K562 (cell line): ENCODE measurements around the gene PPP1R37. TPM values are rescaled to one million over a fixed set of nuclear protein-coding genes. Genes with fewer than 3 reads are reported as not detected.
A peak's percentile ranks its signal among the peaks of the same experiment; 100 is the strongest.

Experiments used
- ARHGAP35 ChIP-seq: fragments of 450-650 bp; IDR thresholded peaks from 2 replicates; pipeline ENCODE4 v1.6.1; 2018; ENCODE audit not compliant: partially characterized antibody
- BRF1 ChIP-seq: IDR thresholded peaks from 3 replicates; pipeline ENCODE4 v1.6.1; 2011; ENCODE audit warnings: borderline replicate concordance, mild to moderate bottlenecking; ENCODE audit not compliant: insufficient read length; ENCODE audit errors: extremely low read depth
- CBX3 ChIP-seq, 2 experiments: IDR thresholded peaks; 1 replicate in 1 of 2; 2 replicates in 1 of 2; pipeline ENCODE4 v1.6.1; 2012; ENCODE audit warnings: inconsistent platforms in 2 of 2, low read length in 2 of 2, borderline replicate concordance in 1 of 2, control low read depth in 1 of 2
- GATAD2A ChIP-seq: fragments of 450-650 bp; IDR thresholded peaks from 2 replicates; pipeline ENCODE4 v1.6.1; 2017
- IFI16 ChIP-seq: fragments of 250-450 bp; sonication (Bioruptor Pico); IDR thresholded peaks from 2 replicates; pipeline ENCODE4 v2.1.2; 2022; ENCODE audit warnings: mild to moderate bottlenecking, inconsistent platforms
- KAT2B ChIP-seq: IDR thresholded peaks from one replicate; pipeline ENCODE4 v1.6.1; 2012; ENCODE audit warnings: low read depth, mild to moderate bottlenecking, control low read depth, inconsistent platforms, low read length, moderate library complexity
- KAT7 ChIP-seq: sonication (generic); formaldehyde crosslinking; IDR thresholded peaks from 2 replicates; pipeline ENCODE4 v1.8.0; 2022; ENCODE audit warnings: missing genetic modification reagents, mild to moderate bottlenecking, borderline replicate concordance
- MAZ ChIP-seq, 2 experiments: fragments of 450-650 bp in 1 of 2; sonication (generic) in 1 of 2; formaldehyde crosslinking; IDR thresholded peaks in 1 of 2; conservative IDR thresholded peaks in 1 of 2; 2 replicates each; pipeline versions ENCODE4 v1.4.0 to v1.5.0; 2020; ENCODE audit warnings: mild to moderate bottlenecking in 1 of 2, missing genetic modification reagents in 1 of 2
- MEF2D ChIP-seq: conservative IDR thresholded peaks from 2 replicates; pipeline ENCODE4 v1.6.1; 2016; ENCODE audit warnings: low read depth, missing genetic modification characterization, missing compliant biosample characterization
- NR2C2 ChIP-seq, 2 experiments: fragments of 200-800 bp in 1 of 2; sonication (Bioruptor generic) in 1 of 2; sonication (generic) in 1 of 2; formaldehyde crosslinking in 1 of 2; IDR thresholded peaks; 2 replicates each; pipeline versions ENCODE4 v1.6.1 to v1.8.0; 2016 to 2022; ENCODE audit warnings: mild to moderate bottlenecking in 1 of 2, missing compliant biosample characterization in 1 of 2, missing genetic modification characterization in 1 of 2, missing genetic modification reagents in 1 of 2
- RAD51 ChIP-seq: fragments of 450-650 bp; IDR thresholded peaks from 2 replicates; pipeline ENCODE4 v1.7.1; 2016; ENCODE audit warnings: low read depth, mild to moderate bottlenecking, borderline replicate concordance
- RB1 ChIP-seq: fragments of 450-650 bp; IDR thresholded peaks from 2 replicates; pipeline ENCODE4 v1.6.1; 2017; ENCODE audit warnings: low read depth, mild to moderate bottlenecking
- SETDB1 ChIP-seq: IDR thresholded peaks from one replicate; pipeline ENCODE4 v1.6.1; 2012; ENCODE audit warnings: low read length, control low read depth, inconsistent platforms
- ZNF24 ChIP-seq: fragments of 450-650 bp; IDR thresholded peaks from 2 replicates; pipeline ENCODE4 v1.6.1; 2016
- ZNF586 ChIP-seq: fragments of 450-650 bp; formaldehyde crosslinking; conservative IDR thresholded peaks from 2 replicates; pipeline ENCODE4 v1.4.0; 2020; ENCODE audit warnings: mild to moderate bottlenecking, moderate library complexity
- ZNF778 ChIP-seq: fragments of 450-650 bp; formaldehyde crosslinking; IDR thresholded peaks from 2 replicates; pipeline ENCODE4 v1.4.0; 2020; ENCODE audit warnings: mild to moderate bottlenecking, moderate library complexity
- polyA plus RNA-seq, 8 experiments: library from polyadenylated mRNA; depleted of rRNA in 4 of 8; stranded (reverse) in 5 of 8; unstranded in 3 of 8; fragments of >200 nt; fragmentation: Nextera tagmentation in 2 of 8; fragmentation: Illumina TruSeq in 1 of 8; extraction: Ambion mirVana in 2 of 8; extraction: Trizol in 1 of 8; gene quantifications; 2 replicates each; pipeline versions ENCODE4 v1.2.1 to v1.2.3, GENCODE V29; 2011 to 2014; ENCODE audit warnings: inconsistent platforms in 1 of 8, missing spikeins in 1 of 8
- total RNA-seq, 7 experiments: library from RNA; depleted of rRNA in 6 of 7; stranded (reverse); fragments of >200 nt in 6 of 7; fragmentation: Illumina TruSeq in 2 of 7; extraction: Trizol in 2 of 7; gene quantifications; 2 replicates each; pipeline versions ENCODE4 v1.2.1 to v1.2.3, GENCODE V29; 2011 to 2021; ENCODE audit warnings: low replicate concordance in 1 of 7
- TF ChIP-seq, protein P1 (sequence below), 2 experiments: IDR thresholded peaks; 2 replicates each; pipeline ENCODE4 v1.6.1; 2012; ENCODE audit warnings: improper control_type of control experiment in 2 of 2, low read depth in 2 of 2, low read length in 2 of 2, borderline replicate concordance in 1 of 2
- TF ChIP-seq, protein P2 (sequence below), 2 experiments: fragments of 200-800 bp in 1 of 2; sonication (Bioruptor generic) in 1 of 2; sonication (generic) in 1 of 2; formaldehyde crosslinking in 1 of 2; IDR thresholded peaks in 1 of 2; conservative IDR thresholded peaks in 1 of 2; 2 replicates each; pipeline versions ENCODE4 v1.5.0 to v1.6.1; 2016 to 2020; ENCODE audit warnings: missing compliant biosample characterization in 1 of 2, missing genetic modification characterization in 1 of 2, missing genetic modification reagents in 1 of 2
- TF ChIP-seq, protein P3 (sequence below), 2 experiments: IDR thresholded peaks; 2 replicates each; pipeline ENCODE4 v1.6.1; 2011; ENCODE audit warnings: borderline replicate concordance in 1 of 2, control low read depth in 1 of 2, low read depth in 1 of 2, low read length in 1 of 2, mild to moderate bottlenecking in 1 of 2, mixed read lengths in 1 of 2, moderate library complexity in 1 of 2; ENCODE audit not compliant: insufficient read depth in 1 of 2, insufficient read length in 1 of 2, poor library complexity in 1 of 2, severe bottlenecking in 1 of 2; ENCODE audit errors: extremely low read depth in 1 of 2
- TF ChIP-seq, protein P4 (sequence below): fragments of 250-450 bp; sonication (Bioruptor Pico); IDR thresholded peaks from 2 replicates; pipeline ENCODE4 v1.5.0; 2021

The PPP1R37 gene
- total and polyA plus RNA-seq, 9 of the 15 experiments (the other 6 are each of a cell fraction or from before 2014, with no cell fraction given) = 0.04 to 20.3 (median 7.3) TPM

DNA sequence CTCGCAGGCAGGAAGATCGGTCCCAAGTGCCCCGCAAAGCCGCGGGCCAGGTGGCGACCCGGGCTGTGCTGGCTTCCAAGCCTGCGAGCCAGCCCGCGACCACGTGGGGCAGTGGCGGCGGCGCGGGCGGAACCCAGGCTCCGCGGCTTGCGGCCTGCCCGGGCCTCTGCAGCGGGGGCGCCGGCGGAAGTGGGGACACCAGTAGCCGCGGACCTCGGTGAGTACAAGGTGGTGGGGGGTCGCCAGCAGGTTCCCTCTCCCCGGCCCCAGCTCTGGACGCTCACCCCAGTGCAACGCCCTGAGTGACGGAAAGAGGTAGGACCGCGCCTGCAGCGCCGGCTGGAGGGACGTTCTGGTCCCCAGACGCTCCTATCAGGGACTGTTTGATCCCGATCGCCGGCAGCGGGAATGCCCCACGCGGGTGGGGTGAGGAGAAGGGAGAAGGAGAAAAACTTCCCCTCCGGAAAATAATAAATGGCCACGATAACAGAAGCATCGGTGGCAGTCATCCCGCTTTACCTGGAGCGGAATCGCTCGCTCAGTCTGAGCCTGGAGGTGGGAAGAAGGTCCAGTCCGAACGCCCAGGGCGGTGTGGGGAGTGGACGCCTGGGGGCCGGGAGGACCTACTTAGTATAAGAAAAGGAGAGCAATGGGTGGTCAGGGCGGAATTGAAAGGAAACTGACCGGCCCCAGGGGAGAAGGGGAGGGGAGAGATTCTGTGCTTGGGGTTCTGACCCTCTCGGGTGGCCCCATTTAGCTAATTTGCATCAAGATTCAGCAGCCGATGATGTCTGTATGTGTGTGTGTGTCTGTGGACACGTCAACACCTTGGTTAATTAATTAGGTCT lies 13.7 kb upstream of the PPP1R37 start, which contains the start of gene GEMIN7 (continued):
- TF ChIP-seq MEF2D (tag) (no peak), RB1 (peak; percentile 98), ZNF586 (CRISPR knock-in tag) (no peak), BRF1 (no peak), IFI16 (CRISPR knock-in tag) (no peak), ARHGAP35 (no peak), MAZ (CRISPR knock-in tag; conservative IDR thresholded peaks at IDR 0.05 in 1 of 2, IDR thresholded peaks at IDR 0.05 in 1 of 2) (peak; percentile 83 to 92), ZNF24 (peak; percentile 46; the same call in 1 of the 2 replicates), CBX3 (IDR thresholded peaks at IDR 0.05; ENCODE audit: borderline replicate concordance in 1 of 2, low read length in 2 of 2) (no peak), ZNF778 (CRISPR knock-in tag) (no peak), KAT2B (no peak), KAT7 (peak; percentile 97; the same call in 1 of the 2 replicates), GATAD2A (no peak), NR2C2 (CRISPR knock-in tag; IDR thresholded peaks at IDR 0.05) (peak; percentile 80; the same call in 1 of the 2 replicates), NR2C2 (tag; IDR thresholded peaks at IDR 0.05) (peak; percentile 56), RAD51 (no peak), SETDB1 (no peak)
- TF ChIP-seq, protein P1, sequence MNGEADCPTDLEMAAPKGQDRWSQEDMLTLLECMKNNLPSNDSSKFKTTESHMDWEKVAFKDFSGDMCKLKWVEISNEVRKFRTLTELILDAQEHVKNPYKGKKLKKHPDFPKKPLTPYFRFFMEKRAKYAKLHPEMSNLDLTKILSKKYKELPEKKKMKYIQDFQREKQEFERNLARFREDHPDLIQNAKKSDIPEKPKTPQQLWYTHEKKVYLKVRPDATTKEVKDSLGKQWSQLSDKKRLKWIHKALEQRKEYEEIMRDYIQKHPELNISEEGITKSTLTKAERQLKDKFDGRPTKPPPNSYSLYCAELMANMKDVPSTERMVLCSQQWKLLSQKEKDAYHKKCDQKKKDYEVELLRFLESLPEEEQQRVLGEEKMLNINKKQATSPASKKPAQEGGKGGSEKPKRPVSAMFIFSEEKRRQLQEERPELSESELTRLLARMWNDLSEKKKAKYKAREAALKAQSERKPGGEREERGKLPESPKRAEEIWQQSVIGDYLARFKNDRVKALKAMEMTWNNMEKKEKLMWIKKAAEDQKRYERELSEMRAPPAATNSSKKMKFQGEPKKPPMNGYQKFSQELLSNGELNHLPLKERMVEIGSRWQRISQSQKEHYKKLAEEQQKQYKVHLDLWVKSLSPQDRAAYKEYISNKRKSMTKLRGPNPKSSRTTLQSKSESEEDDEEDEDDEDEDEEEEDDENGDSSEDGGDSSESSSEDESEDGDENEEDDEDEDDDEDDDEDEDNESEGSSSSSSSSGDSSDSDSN (IDR thresholded peaks at IDR 0.05; ENCODE audit: borderline replicate concordance in 1 of 2, low read depth in 2 of 2, low read length in 2 of 2) = peak; percentile 44 to 85; a peak in 3 of 4 replicates
- TF ChIP-seq, protein P2, sequence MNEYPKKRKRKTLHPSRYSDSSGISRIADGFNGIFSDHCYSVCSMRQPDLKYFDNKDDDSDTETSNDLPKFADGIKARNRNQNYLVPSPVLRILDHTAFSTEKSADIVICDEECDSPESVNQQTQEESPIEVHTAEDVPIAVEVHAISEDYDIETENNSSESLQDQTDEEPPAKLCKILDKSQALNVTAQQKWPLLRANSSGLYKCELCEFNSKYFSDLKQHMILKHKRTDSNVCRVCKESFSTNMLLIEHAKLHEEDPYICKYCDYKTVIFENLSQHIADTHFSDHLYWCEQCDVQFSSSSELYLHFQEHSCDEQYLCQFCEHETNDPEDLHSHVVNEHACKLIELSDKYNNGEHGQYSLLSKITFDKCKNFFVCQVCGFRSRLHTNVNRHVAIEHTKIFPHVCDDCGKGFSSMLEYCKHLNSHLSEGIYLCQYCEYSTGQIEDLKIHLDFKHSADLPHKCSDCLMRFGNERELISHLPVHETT (CRISPR knock-in tag; conservative IDR thresholded peaks at IDR 0.05 in 1 of 2, IDR thresholded peaks at IDR 0.05 in 1 of 2) = peak in 1 of 2 experiments; percentile 66; a peak in 1 of 4 replicates
- TF ChIP-seq, protein P3, sequence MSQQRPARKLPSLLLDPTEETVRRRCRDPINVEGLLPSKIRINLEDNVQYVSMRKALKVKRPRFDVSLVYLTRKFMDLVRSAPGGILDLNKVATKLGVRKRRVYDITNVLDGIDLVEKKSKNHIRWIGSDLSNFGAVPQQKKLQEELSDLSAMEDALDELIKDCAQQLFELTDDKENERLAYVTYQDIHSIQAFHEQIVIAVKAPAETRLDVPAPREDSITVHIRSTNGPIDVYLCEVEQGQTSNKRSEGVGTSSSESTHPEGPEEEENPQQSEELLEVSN (IDR thresholded peaks at IDR 0.05; ENCODE audit: borderline replicate concordance in 1 of 2, extremely low read depth in 1 of 2, insufficient read depth in 1 of 2, insufficient read length in 1 of 2, low read depth in 1 of 2, low read length in 1 of 2, poor library complexity in 1 of 2, severe bottlenecking in 1 of 2) = peak; percentile 89 to 97
- TF ChIP-seq, protein P4, sequence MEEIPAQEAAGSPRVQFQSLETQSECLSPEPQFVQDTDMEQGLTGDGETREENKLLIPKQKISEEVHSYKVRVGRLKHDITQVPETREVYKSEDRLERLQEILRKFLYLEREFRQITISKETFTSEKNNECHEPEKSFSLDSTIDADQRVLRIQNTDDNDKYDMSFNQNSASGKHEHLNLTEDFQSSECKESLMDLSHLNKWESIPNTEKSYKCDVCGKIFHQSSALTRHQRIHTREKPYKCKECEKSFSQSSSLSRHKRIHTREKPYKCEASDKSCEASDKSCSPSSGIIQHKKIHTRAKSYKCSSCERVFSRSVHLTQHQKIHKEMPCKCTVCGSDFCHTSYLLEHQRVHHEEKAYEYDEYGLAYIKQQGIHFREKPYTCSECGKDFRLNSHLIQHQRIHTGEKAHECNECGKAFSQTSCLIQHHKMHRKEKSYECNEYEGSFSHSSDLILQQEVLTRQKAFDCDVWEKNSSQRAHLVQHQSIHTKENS (CRISPR knock-in tag) = no peak
